CD4-positive, alpha-beta T cell treated with Interleukin-2 at 100 ng/mL for 4 hours (primary cell): ENCODE results near the gene DUSP16.
"Not testable (repeated sequence)": the region's sequence is repeated elsewhere in the genome, so short reads cannot be mapped to it uniquely, and the experiment has no call there.

Experiments used
- DNase-seq: peaks from one replicate; pipeline ENCODE4 v3.0.0-alpha.2; 2020; ENCODE audit warnings: low spot score

DUSP16 gene

GRCh38 chr12:12546314-12546772 lies 16.3 kb downstream of the DUSP16 start:
- no peak for DNase-seq

- no peak for DNase-seq
Observed at GRCh38 chr12:12543959-12544358, 18.7 kb downstream of the DUSP16 start.

DNA sequence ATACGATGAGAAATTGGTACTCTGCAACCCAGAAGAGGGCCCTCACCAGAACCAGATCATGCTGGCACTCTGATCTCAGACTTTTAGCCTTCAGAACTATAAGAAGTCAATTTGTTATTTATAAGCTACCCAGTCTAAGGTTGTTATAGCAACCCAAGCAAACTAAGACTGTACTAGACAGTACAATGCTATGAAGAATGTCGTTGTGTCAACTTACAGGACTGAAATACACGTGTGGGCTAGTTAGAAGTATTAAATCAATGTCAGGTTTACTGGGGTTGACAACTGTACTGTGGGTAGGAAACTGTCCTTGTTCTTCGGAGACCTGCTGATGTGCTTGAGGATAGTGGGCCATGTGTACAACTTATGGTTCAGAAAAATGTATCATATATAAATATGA lies 19.7 kb downstream of the DUSP16 start:
- DNase-seq: no peak

DNA sequence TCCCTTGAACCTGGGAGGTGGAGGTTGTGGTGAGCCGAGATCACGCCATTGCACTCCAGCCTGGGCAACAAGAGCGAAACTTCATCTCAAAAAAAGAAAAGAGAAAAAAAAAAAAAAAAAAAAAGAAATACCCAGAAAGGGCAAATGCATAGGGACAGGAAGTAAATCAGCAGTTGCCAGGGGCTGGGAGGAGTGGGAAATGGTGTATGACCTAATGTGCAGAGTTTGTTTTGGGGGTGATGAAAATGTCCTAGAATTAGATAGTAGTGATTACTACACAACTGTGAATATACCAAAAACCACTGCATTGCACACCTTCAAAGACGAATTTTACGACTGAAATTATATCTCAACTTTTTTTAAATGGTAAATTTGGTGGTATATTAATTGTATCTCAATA lies 20.4 kb downstream of the DUSP16 start:
- DNase-seq: no peak

DNA sequence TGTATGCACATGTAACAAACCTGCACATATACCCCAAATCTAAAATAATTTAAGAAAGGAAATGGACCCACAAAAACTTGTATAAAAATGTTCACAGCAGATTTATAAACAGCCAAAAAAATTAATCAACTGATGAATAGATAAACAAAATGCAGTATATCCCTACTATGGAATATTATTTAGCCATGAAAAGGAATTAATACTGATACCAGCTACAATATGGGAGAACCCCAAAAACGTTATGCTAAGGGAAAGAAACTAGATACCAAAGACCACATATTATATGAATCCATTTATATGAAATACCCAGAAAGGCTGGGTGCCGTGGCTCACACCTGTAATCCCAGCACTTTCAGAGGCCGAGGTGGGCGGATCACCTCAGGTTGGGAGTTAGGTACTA lies 20.9 kb downstream of the DUSP16 start:
- DNase-seq: no peak

DNA sequence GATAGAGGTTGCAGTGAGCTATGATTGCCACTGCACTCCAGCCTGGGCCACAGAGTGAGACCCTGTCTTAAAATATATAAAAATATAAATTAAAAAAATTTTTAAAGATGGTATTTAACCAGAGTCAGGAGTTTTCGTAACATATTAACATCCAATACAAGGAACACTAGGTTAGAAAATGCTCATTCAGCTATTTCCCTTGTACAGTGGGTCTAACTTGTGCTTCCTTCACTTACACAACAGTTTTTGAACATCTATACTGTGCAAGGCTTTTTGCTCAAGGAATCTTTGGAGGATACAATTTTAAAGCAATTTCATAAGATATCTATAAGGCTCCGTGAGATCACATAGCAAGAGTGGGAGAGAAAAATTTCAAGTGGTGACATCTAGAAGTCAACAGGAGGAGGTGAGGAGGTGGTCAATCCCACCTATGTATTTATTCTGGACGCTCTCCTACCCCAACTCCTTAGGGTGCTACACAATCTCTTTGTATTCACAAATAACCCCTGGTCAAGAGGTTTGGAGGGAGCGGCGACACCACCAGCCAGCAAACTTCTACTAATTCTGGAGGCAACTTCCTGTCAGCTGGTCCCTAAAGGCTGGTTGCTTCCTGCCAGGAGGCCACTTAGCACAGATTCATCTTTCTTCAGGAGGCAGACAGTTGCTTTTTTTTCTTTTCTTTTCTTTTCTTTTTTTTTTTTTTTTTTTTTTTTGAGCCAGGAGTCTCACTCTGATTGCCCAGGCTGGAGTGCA lies 22.2 kb downstream of the DUSP16 start:
- no peak for DNase-seq

GRCh38 chr12:12539028-12539810 lies 23.4 kb downstream of the DUSP16 start:
- no peak for DNase-seq

DNA sequence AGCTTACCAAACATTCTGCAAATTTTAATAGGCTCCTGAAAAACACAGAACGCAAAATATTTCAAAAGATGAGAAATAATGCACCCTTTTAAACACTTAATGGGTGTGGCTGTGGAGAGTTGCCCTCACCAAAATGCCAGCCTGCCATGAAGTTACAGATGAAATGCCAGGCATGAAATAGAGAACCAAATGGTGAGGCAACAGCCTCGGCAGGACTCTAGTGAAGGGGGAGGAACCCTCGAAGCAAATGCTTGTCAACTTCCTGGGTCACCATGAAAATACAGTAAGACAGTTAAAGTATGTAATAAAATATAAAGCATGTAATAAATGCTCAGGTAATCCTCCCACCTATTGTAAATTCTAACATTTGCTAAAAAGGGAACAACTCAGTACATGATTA lies 24.1 kb downstream of the DUSP16 start:
- DNase-seq: no peak

DNA sequence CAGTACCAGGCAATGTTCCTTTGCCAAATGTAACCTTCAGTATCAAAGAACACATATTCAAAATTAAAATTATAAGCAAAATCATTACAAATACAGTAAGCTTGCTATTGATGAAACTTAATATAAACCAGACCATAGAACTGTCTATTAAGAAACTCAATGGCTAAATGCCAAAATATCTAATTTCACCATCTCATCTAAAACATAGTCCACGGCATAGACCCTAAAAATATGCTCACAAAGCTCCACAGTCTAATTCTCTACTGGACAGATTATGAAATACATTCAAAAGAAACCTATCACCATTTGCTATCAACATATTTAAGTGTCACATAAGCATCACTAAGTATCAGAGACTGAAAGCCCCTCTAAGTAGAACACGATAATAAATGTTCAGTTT lies 25.2 kb downstream of the DUSP16 start:
- no peak for DNase-seq

DNA sequence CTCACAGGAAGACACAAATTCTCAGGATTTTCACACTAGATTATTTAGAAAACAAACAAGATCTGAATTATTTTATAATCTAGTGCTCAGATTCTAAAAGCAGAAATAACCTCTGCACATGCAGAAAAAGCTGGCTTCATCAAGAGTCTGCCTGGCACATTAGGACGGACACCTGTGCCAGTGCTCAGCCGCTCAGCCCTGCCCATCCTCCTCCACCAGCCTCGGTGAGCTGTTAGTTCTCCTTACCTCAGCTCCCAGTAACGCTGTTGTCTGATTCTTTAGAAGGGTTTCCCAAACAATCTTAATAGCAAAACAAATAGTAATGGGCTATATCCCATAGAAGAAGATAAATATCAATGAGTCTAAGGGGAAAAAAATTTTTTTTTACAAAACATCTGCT lies 27.7 kb downstream of the DUSP16 start:
- DNase-seq: no peak

GRCh38 chr12:12534166-12534866 lies 28.3 kb downstream of the DUSP16 start:
- no peak for DNase-seq

- no peak for DNase-seq
Observed at GRCh38 chr12:12533238-12533829, 29.3 kb downstream of the DUSP16 start.

GRCh38 chr12:12531194-12531593 lies 31.5 kb downstream of the DUSP16 start:
- DNase-seq: no peak

DNA sequence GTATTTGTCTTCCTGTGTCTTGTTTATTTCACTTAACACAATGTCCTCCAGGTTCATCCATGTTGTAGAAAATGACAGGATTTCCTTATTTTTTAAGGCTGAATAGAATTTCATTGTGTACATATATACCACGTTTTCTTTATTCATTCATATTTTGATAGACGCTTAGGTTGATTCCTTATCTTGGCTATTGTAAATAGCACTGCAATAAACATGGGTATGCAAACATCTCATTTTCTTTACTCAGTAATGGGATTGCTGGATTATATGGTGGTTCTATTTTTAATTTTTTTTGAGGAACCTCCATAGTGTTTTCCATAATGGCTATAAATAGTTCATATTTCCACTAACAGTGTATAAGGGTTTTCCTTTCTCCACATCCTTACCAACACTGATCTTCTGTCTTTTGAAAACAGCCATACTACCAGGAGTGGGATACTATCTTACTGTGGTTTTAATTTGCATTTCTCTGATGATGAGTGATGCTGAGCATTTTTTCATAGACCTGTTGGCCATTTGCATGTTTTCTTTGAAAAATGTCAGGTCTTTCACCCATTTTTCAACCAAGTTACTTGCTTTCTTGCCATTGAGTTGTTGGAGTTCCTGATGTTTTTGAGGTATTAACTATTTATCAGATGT lies 32.8 kb downstream of the DUSP16 start:
- no peak for DNase-seq

DNA sequence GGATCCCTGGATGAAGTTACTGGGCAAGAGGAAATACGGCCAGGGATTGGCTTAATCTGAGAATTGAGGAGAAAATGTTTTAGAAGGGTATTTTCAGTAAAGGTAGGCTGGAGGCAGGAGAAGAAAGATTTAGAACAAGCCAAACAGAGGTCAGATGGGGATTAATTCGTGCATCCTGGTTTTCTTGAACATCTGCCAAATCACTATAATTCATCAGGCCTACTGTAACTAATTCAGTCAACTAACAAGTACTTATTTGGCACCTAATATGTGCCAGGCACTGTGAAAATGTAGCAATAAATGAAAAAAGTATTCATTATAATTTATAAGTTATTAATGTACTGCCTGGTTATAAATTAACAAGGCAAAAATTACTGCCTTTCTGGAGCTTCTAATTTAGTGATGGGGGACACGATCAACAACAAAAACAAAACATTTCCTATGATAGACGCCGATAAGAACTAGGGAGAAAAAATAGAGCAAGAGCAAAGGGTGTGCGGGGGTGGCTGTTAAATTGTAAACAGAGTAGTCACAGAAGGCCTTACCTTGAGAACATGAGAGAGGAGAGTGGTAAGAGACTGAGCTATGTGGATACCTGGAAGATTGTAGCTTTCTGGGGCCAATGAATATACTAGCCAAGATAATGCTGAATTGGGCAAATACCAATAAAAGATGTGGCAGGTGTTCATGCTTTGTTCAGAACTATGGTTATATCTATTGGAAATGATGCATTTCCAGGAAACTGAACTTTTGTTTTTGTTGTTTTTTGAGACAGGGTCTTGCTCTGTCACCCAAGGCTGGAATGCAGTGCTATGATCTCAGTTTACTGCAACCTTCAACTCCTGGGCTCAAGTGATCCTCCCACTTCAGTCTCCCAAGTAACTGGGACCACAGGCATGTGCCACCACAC lies 34.0 kb downstream of the DUSP16 start:
- peak; percentile 36 for DNase-seq

DNA sequence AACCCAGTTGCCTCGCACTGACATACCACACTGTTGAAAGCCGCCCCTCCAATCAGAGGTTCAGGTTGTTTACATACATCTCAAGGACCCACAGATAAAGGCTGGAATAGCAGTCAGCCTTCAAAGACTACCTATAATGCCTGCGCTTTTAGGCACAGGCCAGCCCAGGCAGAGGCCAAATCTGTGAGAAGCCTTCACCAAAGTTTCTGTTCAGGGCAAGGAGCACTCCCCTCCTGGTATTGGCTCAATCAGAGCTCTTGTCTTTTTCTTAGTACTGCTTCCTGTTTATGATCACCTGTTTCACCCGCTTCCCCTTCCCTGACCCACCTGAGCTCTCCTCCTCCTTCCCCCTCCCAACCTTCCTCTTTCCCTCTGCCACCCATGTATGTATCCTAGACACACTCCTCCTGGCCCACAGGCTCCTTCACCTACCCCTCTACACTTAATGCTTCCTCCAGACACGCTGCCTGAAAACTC lies 34.8 kb downstream of the DUSP16 start:
- peak; percentile 49 for DNase-seq

DNA sequence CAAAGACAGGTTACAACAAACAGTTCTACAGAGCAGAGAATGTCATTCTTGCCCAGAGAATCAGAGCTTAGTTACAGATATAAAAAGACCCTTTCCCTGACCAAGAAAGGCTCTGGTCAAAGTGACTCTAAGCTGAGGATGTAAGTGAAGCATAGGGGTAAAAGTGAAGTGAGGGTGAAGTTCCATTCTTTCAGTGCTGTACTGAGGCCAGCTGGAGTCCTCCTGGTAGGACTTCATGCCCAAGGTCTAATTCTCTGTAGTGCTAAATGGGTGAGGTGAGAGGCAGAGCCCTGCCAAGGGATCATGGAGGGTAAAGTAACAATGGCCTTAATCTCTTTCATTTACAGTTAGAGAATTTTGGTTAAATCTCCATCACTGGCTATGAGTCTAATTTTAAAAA lies 38.5 kb downstream of the DUSP16 start:
- DNase-seq: no peak

DNA sequence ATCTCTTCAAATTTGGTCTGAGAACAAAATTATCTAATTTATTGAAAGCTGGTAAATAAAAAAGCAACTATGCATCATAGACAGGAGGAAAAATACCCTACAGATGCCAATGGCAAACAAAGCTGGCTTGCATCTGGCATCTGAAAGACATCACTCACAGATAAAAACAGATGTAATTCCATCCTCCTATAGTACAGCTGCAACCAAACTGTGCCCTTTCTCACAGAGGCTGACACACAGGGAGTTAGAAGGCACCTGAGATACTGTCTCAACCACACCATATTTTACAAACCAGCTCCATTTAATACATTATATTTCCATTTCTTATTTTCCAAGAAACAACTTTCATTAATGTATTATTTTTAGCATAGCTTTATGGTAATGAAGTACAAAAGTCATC lies 39.4 kb downstream of the DUSP16 start:
- DNase-seq: no peak

DNA sequence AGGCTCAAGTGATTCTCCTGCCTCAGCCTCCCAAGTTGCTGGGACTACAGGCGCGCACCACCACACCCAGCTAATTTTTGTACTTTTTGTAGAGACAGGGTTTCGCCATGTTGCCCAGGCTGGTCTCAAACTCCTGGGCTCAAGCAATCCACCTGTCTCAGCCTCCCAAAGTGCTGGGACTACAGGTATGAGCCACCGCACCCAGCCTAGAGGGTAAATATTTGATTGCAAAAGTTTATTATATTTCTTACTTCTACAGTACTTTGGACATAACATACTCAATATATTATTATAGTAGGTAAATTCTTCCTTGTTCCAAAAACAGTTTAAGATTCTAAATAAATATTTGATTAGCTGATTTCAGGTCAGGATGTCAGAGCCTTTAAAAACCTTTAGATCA lies 40.0 kb downstream of the DUSP16 start:
- not testable (repeated sequence) for DNase-seq

DNA sequence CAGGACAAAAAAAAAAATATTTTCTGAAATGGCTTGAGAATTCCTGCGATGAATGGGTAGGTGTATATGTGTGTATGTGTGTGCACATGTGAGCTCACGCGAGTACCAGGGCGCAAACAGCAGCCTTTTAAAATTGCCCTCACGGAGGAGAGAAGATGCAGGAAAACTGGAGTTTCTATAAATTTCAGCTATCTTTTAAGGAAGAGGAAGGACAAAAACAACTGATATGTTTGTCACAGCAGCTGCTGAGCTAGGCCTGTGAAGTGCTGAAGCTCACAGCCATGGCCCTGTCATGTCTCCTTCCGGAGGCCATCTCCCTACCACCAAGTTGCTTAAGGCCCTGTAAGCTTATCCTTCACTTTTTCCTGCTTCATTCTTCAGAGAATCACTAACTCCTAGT lies 40.8 kb downstream of the DUSP16 start:
- no peak for DNase-seq

GRCh38 chr12:12521044-12521485 lies 41.6 kb downstream of the DUSP16 start:
- DNase-seq: no peak
